ENCODE measurements around the gene GJB1.
"Not testable (repeated sequence)": the region's sequence is repeated elsewhere in the genome, so short reads cannot be mapped to it uniquely, and the experiment has no call there.

DNA sequence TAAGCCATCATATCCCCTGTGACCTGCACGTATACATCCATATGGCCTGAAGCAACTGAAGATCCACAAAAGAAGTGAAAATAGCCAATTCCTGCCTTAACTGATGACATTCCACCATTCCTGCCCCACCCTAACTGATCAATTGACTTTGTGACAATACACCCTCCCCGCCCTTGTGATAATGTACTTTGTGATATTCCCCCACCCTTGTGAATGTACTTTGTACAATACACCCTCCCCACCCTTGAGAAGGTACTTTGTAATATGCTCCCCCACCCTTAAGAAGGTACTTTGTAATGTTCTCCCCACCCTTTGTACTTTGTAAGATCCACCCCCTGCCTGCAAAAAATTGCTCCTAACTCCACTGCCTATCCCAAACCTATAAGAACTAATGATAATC, 49.3 kb downstream of the GJB1 start:
- not testable (repeated sequence) for TF ChIP-seq POLR2A (IDR thresholded peaks at IDR 0.05)
- TF ChIP-seq, protein P1, sequence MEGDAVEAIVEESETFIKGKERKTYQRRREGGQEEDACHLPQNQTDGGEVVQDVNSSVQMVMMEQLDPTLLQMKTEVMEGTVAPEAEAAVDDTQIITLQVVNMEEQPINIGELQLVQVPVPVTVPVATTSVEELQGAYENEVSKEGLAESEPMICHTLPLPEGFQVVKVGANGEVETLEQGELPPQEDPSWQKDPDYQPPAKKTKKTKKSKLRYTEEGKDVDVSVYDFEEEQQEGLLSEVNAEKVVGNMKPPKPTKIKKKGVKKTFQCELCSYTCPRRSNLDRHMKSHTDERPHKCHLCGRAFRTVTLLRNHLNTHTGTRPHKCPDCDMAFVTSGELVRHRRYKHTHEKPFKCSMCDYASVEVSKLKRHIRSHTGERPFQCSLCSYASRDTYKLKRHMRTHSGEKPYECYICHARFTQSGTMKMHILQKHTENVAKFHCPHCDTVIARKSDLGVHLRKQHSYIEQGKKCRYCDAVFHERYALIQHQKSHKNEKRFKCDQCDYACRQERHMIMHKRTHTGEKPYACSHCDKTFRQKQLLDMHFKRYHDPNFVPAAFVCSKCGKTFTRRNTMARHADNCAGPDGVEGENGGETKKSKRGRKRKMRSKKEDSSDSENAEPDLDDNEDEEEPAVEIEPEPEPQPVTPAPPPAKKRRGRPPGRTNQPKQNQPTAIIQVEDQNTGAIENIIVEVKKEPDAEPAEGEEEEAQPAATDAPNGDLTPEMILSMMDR (IDR thresholded peaks at IDR 0.05): not testable (repeated sequence)

All from breast epithelium (tissue), 3 donors.